H9 (cell line): Measurements from ENCODE around the gene GCC2. TPM values are rescaled to one million over a fixed set of nuclear protein-coding genes. Genes with fewer than 3 reads are reported as not detected.

ENCODE experiments used
- DNase-seq: peaks from one replicate; pipeline ENCODE4 v3.0.0-alpha.2; 2017
- H2AFZ ChIP-seq: one replicate; pipeline ENCODE4 v1.6.1; 2013; ENCODE audit warnings: mild to moderate bottlenecking, low read length, control low read depth, moderate library complexity
- H2AK5ac ChIP-seq: 2 replicates; pipeline ENCODE4 v1.6.1; 2013; ENCODE audit warnings: low read length, control low read depth, mixed read lengths; ENCODE audit not compliant: insufficient read length
- H2BK120ac ChIP-seq: one replicate; pipeline ENCODE4 v1.6.1; 2013; ENCODE audit warnings: low read depth, mild to moderate bottlenecking, low read length, control low read depth, inconsistent platforms; ENCODE audit not compliant: poor library complexity, severe bottlenecking
- H2BK12ac ChIP-seq: 2 replicates; pipeline ENCODE4 v1.6.1; 2013; ENCODE audit warnings: low read length, control low read depth, mixed read lengths, low read depth; ENCODE audit not compliant: insufficient read length
- H2BK15ac ChIP-seq: 2 replicates; pipeline ENCODE4 v1.6.1; 2013; ENCODE audit warnings: low read depth, low read length, control low read depth
- H2BK20ac ChIP-seq: one replicate; pipeline ENCODE4 v1.6.1; 2013; ENCODE audit warnings: low read depth, mild to moderate bottlenecking, low read length, control low read depth, inconsistent platforms; ENCODE audit not compliant: poor library complexity, severe bottlenecking
- H2BK5ac ChIP-seq: 2 replicates; pipeline ENCODE4 v1.6.1; 2013; ENCODE audit warnings: low read length, control low read depth, mixed read lengths; ENCODE audit not compliant: insufficient read length
- H3K14ac ChIP-seq: 2 replicates; pipeline ENCODE4 v1.6.1; 2013; ENCODE audit warnings: low read length, control low read depth; ENCODE audit not compliant: insufficient read depth
- H3K18ac ChIP-seq: 2 replicates; pipeline ENCODE4 v1.6.1; 2013; ENCODE audit warnings: low read depth, mild to moderate bottlenecking, mixed read lengths, low read length, control low read depth; ENCODE audit not compliant: insufficient read length
- H3K23ac ChIP-seq: 2 replicates; pipeline ENCODE4 v1.6.1; 2013; ENCODE audit warnings: low read length, control low read depth, mixed read lengths, low read depth; ENCODE audit not compliant: insufficient read length
- H3K23me2 ChIP-seq: 2 replicates; pipeline ENCODE4 v1.6.1; 2013; ENCODE audit warnings: low read depth, mild to moderate bottlenecking, mixed read lengths, low read length, control low read depth; ENCODE audit not compliant: insufficient read length, poor library complexity, severe bottlenecking
- H3K27ac ChIP-seq: 2 replicates; pipeline ENCODE4 v1.5.1; 2013; ENCODE audit warnings: low read length, control low read depth, mixed read lengths, low read depth; ENCODE audit not compliant: insufficient read length
- H3K27me3 ChIP-seq: 2 replicates; pipeline ENCODE4 v1.6.1; 2013; ENCODE audit warnings: low read length, control low read depth, inconsistent platforms; ENCODE audit not compliant: insufficient read depth
- H3K4ac ChIP-seq: 2 replicates; pipeline ENCODE4 v1.6.1; 2013; ENCODE audit warnings: low read depth, mild to moderate bottlenecking, control low read depth, inconsistent platforms, low read length, moderate library complexity
- H3K4me1 ChIP-seq: 2 replicates; pipeline ENCODE4 v1.6.1; 2013; ENCODE audit warnings: low read length, control low read depth, inconsistent platforms; ENCODE audit not compliant: insufficient read depth
- H3K4me2 ChIP-seq: 2 replicates; pipeline ENCODE4 v1.6.1; 2013; ENCODE audit warnings: low read length, control low read depth, mixed read lengths; ENCODE audit not compliant: insufficient read length, insufficient read depth
- H3K56ac ChIP-seq: 2 replicates; pipeline ENCODE4 v1.6.1; 2013; ENCODE audit warnings: low read depth, mild to moderate bottlenecking, mixed read lengths, low read length, control low read depth; ENCODE audit not compliant: insufficient read length
- H3K79me1 ChIP-seq: 2 replicates; pipeline ENCODE4 v1.6.1; 2013; ENCODE audit warnings: low read depth, mild to moderate bottlenecking, moderate library complexity, low read length, control low read depth, inconsistent platforms; ENCODE audit not compliant: insufficient read depth, poor library complexity, severe bottlenecking
- H3K79me2 ChIP-seq: 2 replicates; pipeline ENCODE4 v1.6.1; 2013; ENCODE audit warnings: low read length, control low read depth, inconsistent platforms; ENCODE audit not compliant: insufficient read depth
- H3K9ac ChIP-seq: 2 replicates; pipeline ENCODE4 v1.6.1; 2013; ENCODE audit warnings: low read length, control low read depth, mixed read lengths; ENCODE audit not compliant: insufficient read length; ENCODE audit errors: extremely low read depth
- H3K9me3 ChIP-seq: one replicate; pipeline ENCODE4 v1.6.1; 2013; ENCODE audit warnings: low read depth, low read length, inconsistent platforms; ENCODE audit not compliant: control insufficient read depth
- H3T11ph ChIP-seq: one replicate; pipeline ENCODE4 v1.6.1; 2013; ENCODE audit warnings: mild to moderate bottlenecking, low read length, control low read depth, inconsistent platforms
- H4K20me1 ChIP-seq: one replicate; pipeline ENCODE4 v1.6.1; 2013; ENCODE audit not compliant: control insufficient read depth, insufficient read length, insufficient read depth
- H4K5ac ChIP-seq: 2 replicates; pipeline ENCODE4 v1.6.1; 2013; ENCODE audit warnings: low read depth, mild to moderate bottlenecking, mixed read lengths, low read length, control low read depth; ENCODE audit not compliant: insufficient read length
- H4K8ac ChIP-seq: replicated peaks from 2 replicates; pipeline ENCODE4 v1.6.1; 2013; ENCODE audit warnings: low read length, control low read depth, mixed read lengths, low read depth; ENCODE audit not compliant: insufficient read length
- H4K91ac ChIP-seq: 2 replicates; pipeline ENCODE4 v1.6.1; 2013; ENCODE audit warnings: low read depth, mild to moderate bottlenecking, moderate library complexity, mixed read lengths, low read length, control low read depth; ENCODE audit not compliant: insufficient read length
- H3K27ac Mint-ChIP-seq, 3 experiments: 2 replicates in 2 of 3; 3 replicates in 1 of 3; pipeline ENCODE4 v1.8.0; 2020 to 2021; ENCODE audit warnings: mixed read lengths in 3 of 3, mild to moderate bottlenecking in 1 of 3, moderate library complexity in 1 of 3
- H3K27me3 Mint-ChIP-seq: 2 replicates; pipeline ENCODE4 v1.8.0; 2021; ENCODE audit warnings: low read depth, mild to moderate bottlenecking, moderate library complexity, mixed read lengths
- H3K36me3 Mint-ChIP-seq, 3 experiments: 2 replicates in 2 of 3; 3 replicates in 1 of 3; pipeline ENCODE4 v1.8.0; 2020 to 2021; ENCODE audit warnings: low read depth in 3 of 3, mixed read lengths in 3 of 3; ENCODE audit not compliant: insufficient read depth in 1 of 3
- H3K4me1 Mint-ChIP-seq, 2 experiments: 2 replicates each; pipeline ENCODE4 v1.8.0; 2020; ENCODE audit warnings: mixed read lengths in 2 of 2
- H3K4me3 Mint-ChIP-seq, 2 experiments: 2 replicates in 1 of 2; 3 replicates in 1 of 2; pipeline ENCODE4 v1.8.0; 2020 to 2021; ENCODE audit warnings: mild to moderate bottlenecking in 2 of 2, mixed read lengths in 2 of 2, moderate library complexity in 1 of 2
- H3K9me3 Mint-ChIP-seq, 2 experiments: 2 replicates in 1 of 2; 3 replicates in 1 of 2; pipeline ENCODE4 v1.8.0; 2020; ENCODE audit warnings: mild to moderate bottlenecking in 2 of 2, mixed read lengths in 2 of 2, moderate library complexity in 1 of 2
- CTCF ChIP-seq: fragments of 200-600 bp; sonication (generic); conservative IDR thresholded peaks from 3 replicates; pipeline ENCODE4 v1.8.0; 2021; ENCODE audit warnings: antibody characterized with exemption, mild to moderate bottlenecking
- WGBS: extraction: QIAGEN DNeasy Blood & Tissue Kit; methylation state at CpG from one replicate; pipeline ENCODE4 v1.1.7; 2013; ENCODE audit warnings: missing lambda C conversion rate, low lambda C conversion rate, mixed read lengths; ENCODE audit not compliant: insufficient read length; ENCODE audit errors: extremely low coverage; 5-methylcytosine and 5-hydroxymethylcytosine counted together
- total RNA-seq: library from RNA; stranded (reverse); gene quantifications from 2 replicates; pipeline ENCODE4 v1.2.1, GENCODE V29; 2021

GCC2 gene
- total RNA-seq, 1 experiment from 2014 or later = 53.3 TPM

GRCh38 chr2:108536133-108536780 lies 87.3 kb downstream of the GCC2 start:
- Mint-ChIP-seq H3K27ac (no peak overlapping the region), H3K4me1 (peaks cover 29 to 33% of the 10 kb centered on the region in 2 experiments), H3K27me3 (peaks cover 8% of the 10 kb centered on the region), H3K9me3 (no peaks in the 10 kb centered on the region), H3K36me3 (peaks cover 0 to 2% (median 0%) of the 10 kb centered on the region in 3 experiments; a peak in 2 of 7 replicates), H3K4me3 (peak overlapping the region; percentile 36 to 62; a peak in 3 of 5 replicates)
- Histone ChIP-seq H3K79me2 (peaks cover 10% of the 10 kb centered on the region; the same call in 1 of the 2 replicates), H3T11ph (no peak overlapping the region), H3K4me2 (no peak overlapping the region), H2BK120ac (no peak overlapping the region), H2BK5ac (no peak overlapping the region), H3K9me3 (no peaks in the 10 kb centered on the region), H4K5ac (no peak overlapping the region), H3K23me2 (no peaks in the 10 kb centered on the region), H3K9ac (no peak overlapping the region), H3K27ac (no peak overlapping the region), H3K27me3 (no peaks in the 10 kb centered on the region; the same call in 1 of the 2 replicates), H4K20me1 (no peaks in the 10 kb centered on the region), H3K56ac (no peak overlapping the region), H2BK12ac (no peak overlapping the region), H3K4ac (no peak overlapping the region), H3K18ac (no peak overlapping the region), H4K91ac (no peak overlapping the region), H3K4me1 (no peaks in the 10 kb centered on the region), H2AK5ac (no peak overlapping the region), H3K79me1 (peaks cover under 1% of the 10 kb centered on the region), H2BK20ac (no peak overlapping the region), H2BK15ac (no peak overlapping the region), H3K23ac (no peak overlapping the region), H2AFZ (no peak overlapping the region), H4K8ac (no peak overlapping the region), H3K14ac (no peak overlapping the region)
- TF ChIP-seq CTCF = no peak
- DNase-seq = no peak
- no CpG with 5 or more reads among the region's 7 CpGs for WGBS
